HCT116 (cell line): ENCODE data around the gene PERCC1. TPM values are rescaled to one million over a fixed set of nuclear protein-coding genes. Genes with fewer than 3 reads are reported as not detected.

Source experiments
- ATAC-seq: fragments of 200-7000 bp; cut with Tn5 transposase; 2 replicates; pipeline ENCODE4 v1.9.1; 2020; ENCODE audit warnings: mild to moderate bottlenecking, moderate library complexity
- BruUV-seq: library from RNA; stranded (reverse); fragments of 400-500 nt; replicated peaks from 2 replicates; lab custom pipeline; 2021; lab: Mats Ljungman, UMichigan
- CTCF ChIA-PET: fragments of 300-600 bp; sonication (Branson Sonifier 250); formaldehyde crosslinking; loops from one replicate; lab custom pipeline; 2021; ENCODE audit warnings: antibody characterized with exemption; lab: Charles Lee
- POLR2A ChIA-PET: fragments of 300-600, 350-600 bp; sonication (Branson Sonifier 250); formaldehyde crosslinking; loops from one replicate; lab custom pipeline; 2021; ENCODE audit warnings: antibody characterized with exemption; lab: Charles Lee
- RAD21 ChIA-PET, 2 experiments: fragments of 300-600 bp; sonication (Branson Sonifier 250); formaldehyde crosslinking; loops; one replicate each; lab custom pipeline; 2023; ENCODE audit warnings: low total read pairs in 2 of 2; ENCODE audit not compliant: uncharacterized antibody in 2 of 2, unreplicated experiment in 2 of 2, low non-redundant PET in 1 of 2; lab: Charles Lee
- DNase-seq: peaks from one replicate; pipeline ENCODE4 v3.0.0-alpha.2; 2010; ENCODE audit warnings: low read depth, low spot score
- H2AFZ ChIP-seq: fragments of 200-600 bp; shearing (Covaris generic), sonication (generic); 2 replicates; pipeline ENCODE4 v1.6.1; 2017; ENCODE audit warnings: low read depth, mixed run types, mixed read lengths, antibody characterized with exemption, low read length; ENCODE audit not compliant: poor library complexity, severe bottlenecking
- H3K27ac ChIP-seq: 2 replicates; pipeline ENCODE4 v1.5.1; 2012; ENCODE audit warnings: low read depth, low read length
- H3K27me3 ChIP-seq: fragments of 200-600 bp; sonication (generic); 2 replicates; pipeline ENCODE4 v1.6.1; 2016; ENCODE audit warnings: mixed run types, low read length, mixed read lengths; ENCODE audit not compliant: insufficient read depth
- H3K36me3 ChIP-seq, 2 experiments: fragments of 200-500 bp in 1 of 2; fragments of 200-600 bp in 1 of 2; sonication (Bioruptor generic) in 1 of 2; sonication (generic) in 1 of 2; 2 replicates each; pipeline versions ENCODE4 v1.5.1 to v1.6.1; 2014 to 2016; ENCODE audit warnings: low read length in 2 of 2, inconsistent platforms in 1 of 2, mixed read lengths in 1 of 2, mixed run types in 1 of 2; ENCODE audit not compliant: insufficient read depth in 2 of 2, control insufficient read depth in 1 of 2
- H3K4me1 ChIP-seq, 2 experiments: fragments of 200-600 bp in 1 of 2; sonication (generic) in 1 of 2; 2 replicates each; pipeline versions ENCODE4 v1.5.1 to v1.6.1; 2012 to 2017; ENCODE audit warnings: low read length in 2 of 2, inconsistent platforms in 1 of 2, mild to moderate bottlenecking in 1 of 2, mixed read lengths in 1 of 2, mixed run types in 1 of 2, moderate library complexity in 1 of 2; ENCODE audit not compliant: insufficient read depth in 2 of 2, control insufficient read depth in 1 of 2
- H3K4me2 ChIP-seq: fragments of 200-600 bp; sonication (generic); 2 replicates; pipeline ENCODE4 v1.6.1; 2017; ENCODE audit warnings: mixed run types, low read length, mixed read lengths
- H3K4me3 ChIP-seq, 2 experiments: fragments of 200-600 bp in 1 of 2; sonication (generic) in 1 of 2; replicated peaks in 1 of 2; 2 replicates each; pipeline ENCODE4 v1.5.1; 2011 to 2016; ENCODE audit warnings: low read length in 2 of 2, control low read depth in 1 of 2, low read depth in 1 of 2, mild to moderate bottlenecking in 1 of 2, mixed read lengths in 1 of 2, mixed run types in 1 of 2
- H3K79me2 ChIP-seq: fragments of 200-600 bp; sonication (generic); 2 replicates; pipeline ENCODE4 v1.6.1; 2017; ENCODE audit warnings: mild to moderate bottlenecking, mixed run types, low read length, moderate library complexity, mixed read lengths; ENCODE audit not compliant: insufficient read depth
- H3K9ac ChIP-seq: fragments of 200-600 bp; sonication (generic); 2 replicates; pipeline ENCODE4 v1.6.1; 2016; ENCODE audit warnings: low read length, mixed read lengths
- H3K9me2 ChIP-seq: fragments of 200-600 bp; sonication (generic), shearing (Covaris generic); 2 replicates; pipeline ENCODE4 v1.6.1; 2017; ENCODE audit warnings: mixed run types, mild to moderate bottlenecking, moderate library complexity; ENCODE audit not compliant: insufficient read depth
- H3K9me3 ChIP-seq, 2 experiments: fragments of 200-500 bp in 1 of 2; fragments of 200-600 bp in 1 of 2; sonication (Bioruptor generic) in 1 of 2; sonication (generic) in 1 of 2; 2 replicates each; pipeline ENCODE4 v1.6.1; 2014 to 2017; ENCODE audit warnings: low read length in 2 of 2, mixed read lengths in 2 of 2, inconsistent platforms in 1 of 2, low read depth in 1 of 2, mild to moderate bottlenecking in 1 of 2, mixed run types in 1 of 2, moderate library complexity in 1 of 2; ENCODE audit not compliant: control insufficient read depth in 1 of 2, insufficient read depth in 1 of 2
- H4K20me1 ChIP-seq: fragments of 200-600 bp; sonication (generic), shearing (Covaris generic); 2 replicates; pipeline ENCODE4 v1.6.1; 2017; ENCODE audit warnings: mixed run types, mild to moderate bottlenecking, moderate library complexity; ENCODE audit not compliant: insufficient read depth
- CBX3 ChIP-seq: IDR thresholded peaks from 2 replicates; pipeline ENCODE4 v1.6.1; 2012; ENCODE audit warnings: low read depth
- CEBPB ChIP-seq: IDR thresholded peaks from 2 replicates; pipeline ENCODE4 v1.6.1; 2012; ENCODE audit warnings: low read depth
- EGR1 ChIP-seq: IDR thresholded peaks from 2 replicates; pipeline ENCODE4 v1.6.1; 2012; ENCODE audit warnings: low read depth
- EZH2phosphoT487 ChIP-seq: fragments of 200-600 bp; IDR thresholded peaks from 2 replicates; pipeline ENCODE4 v1.6.1; 2018; ENCODE audit warnings: antibody characterized with exemption, borderline replicate concordance
- FOSL1 ChIP-seq: IDR thresholded peaks from 2 replicates; pipeline ENCODE4 v1.6.1; 2012; ENCODE audit warnings: low read depth
- RAD21 ChIP-seq: IDR thresholded peaks from 2 replicates; pipeline ENCODE4 v1.6.1; 2012; ENCODE audit warnings: low read depth, mild to moderate bottlenecking
- SP1 ChIP-seq: IDR thresholded peaks from 2 replicates; pipeline ENCODE4 v1.6.1; 2012; ENCODE audit warnings: low read depth
- YY1 ChIP-seq: IDR thresholded peaks from 2 replicates; pipeline ENCODE4 v1.6.1; 2011; ENCODE audit warnings: low read length, low read depth, moderate library complexity, mild to moderate bottlenecking; ENCODE audit not compliant: insufficient replicate concordance; ENCODE audit errors: extremely low read depth
- ZFX ChIP-seq: fragments of 450-650 bp; IDR thresholded peaks from 2 replicates; pipeline ENCODE4 v1.6.1; 2017
- intact Hi-C: fragments of 100-400 bp; cut with micrococcal nuclease; formaldehyde crosslinking; loops from 2 replicates; pipeline ENCODE4 v1.10.0; 2022
- total RNA-seq: library from RNA; stranded (reverse); gene quantifications from one replicate; pipeline ENCODE4 v1.2.1, GENCODE V29; 2021; ENCODE audit not compliant: unreplicated experiment
- TF ChIP-seq, protein P1 (sequence below): IDR thresholded peaks from 2 replicates; pipeline ENCODE4 v1.6.1; 2012
- TF ChIP-seq, protein P2 (sequence below): IDR thresholded peaks from 2 replicates; pipeline ENCODE4 v1.6.1; 2012

The PERCC1 gene
- total RNA-seq, 1 experiment from 2014 or later, result not detected

- no peak for ATAC-seq
Measured at GRCh38 chr16:1464894-1465566, 34.2 kb downstream of the PERCC1 start.

DNA sequence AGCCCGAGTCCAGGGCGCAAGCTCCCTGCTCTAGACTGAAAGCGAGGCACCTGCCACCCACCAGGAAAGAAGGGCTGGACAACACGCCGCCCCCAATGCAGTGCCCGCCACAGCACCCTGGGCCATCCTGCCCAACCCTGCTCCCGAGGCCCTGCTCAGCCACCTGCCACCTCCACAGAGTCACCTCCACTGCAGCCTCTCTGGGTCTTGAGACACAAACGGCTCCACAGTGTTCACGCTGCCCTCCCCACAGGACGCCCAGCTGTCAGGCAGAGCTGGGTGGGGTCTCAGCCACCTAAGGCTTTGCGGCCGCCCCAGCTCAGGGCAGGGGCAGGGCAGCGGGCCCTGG, 34.7 kb downstream of the PERCC1 start:
- Histone ChIP-seq H4K20me1 (no peaks in the 10 kb centered on the region), H3K9ac (no peak overlapping the region), H3K9me3 (no peaks in the 10 kb centered on the region), H3K4me2 (no peak overlapping the region), H3K4me1 (peaks cover 4 to 14% of the 10 kb centered on the region in 2 experiments; a peak in 3 of 4 replicates), H3K36me3 (no peaks in the 10 kb centered on the region; a peak in 1 of 4 replicates), H3K27me3 (no peaks in the 10 kb centered on the region), H3K4me3 (no peak overlapping the region), H2AFZ (no peak overlapping the region), H3K9me2 (no peaks in the 10 kb centered on the region), H3K27ac (no peak overlapping the region), H3K79me2 (peaks cover 24% of the 10 kb centered on the region)
- CTCF ChIA-PET, result no interaction called here
- DNase-seq (no peak), ATAC-seq (no peak)
- intact Hi-C loops, result no loop called here
- no peak for TF ChIP-seq EZH2phosphoT487
- TF ChIP-seq CBX3, result no peak
- no TSS peak for BruUV-seq
- POLR2A ChIA-PET, result no interaction called here
- RAD21 ChIA-PET, result no interaction called here

More at GRCh38 chr16:1464894-1465566, 34.2 kb downstream of the PERCC1 start:
- no peak for DNase-seq
- no peak overlapping the region for H2AFZ ChIP-seq
- H3K9ac ChIP-seq, result no peak overlapping the region
- H3K27me3 ChIP-seq, result no peaks in the 10 kb centered on the region
- H3K4me2 ChIP-seq, result no peak overlapping the region
- no peaks in the 10 kb centered on the region for H3K9me2 ChIP-seq
- ChIA-PET RAD21 (no interaction called here), POLR2A (no interaction called here), CTCF (no interaction called here)
- H4K20me1 ChIP-seq, result no peaks in the 10 kb centered on the region
- no peak overlapping the region for H3K4me3 ChIP-seq
- peaks cover 19% of the 10 kb centered on the region for H3K79me2 ChIP-seq
- BruUV-seq, result no TSS peak
- intact Hi-C loops, result no loop called here
- no peak overlapping the region for H3K27ac ChIP-seq
- H3K36me3 ChIP-seq, result no peaks in the 10 kb centered on the region; a peak in 1 of 4 replicates
- H3K4me1 ChIP-seq, result peaks cover 3 to 9% of the 10 kb centered on the region in 2 experiments; a peak in 2 of 4 replicates
- no peak for TF ChIP-seq SP1
- TF ChIP-seq CEBPB, result no peak
- no peak for TF ChIP-seq FOSL1
- TF ChIP-seq EGR1, result no peak
- no peak for TF ChIP-seq ZFX
- no peak for TF ChIP-seq RAD21
- TF ChIP-seq, protein P1, sequence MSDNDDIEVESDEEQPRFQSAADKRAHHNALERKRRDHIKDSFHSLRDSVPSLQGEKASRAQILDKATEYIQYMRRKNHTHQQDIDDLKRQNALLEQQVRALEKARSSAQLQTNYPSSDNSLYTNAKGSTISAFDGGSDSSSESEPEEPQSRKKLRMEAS, result no peak
- TF ChIP-seq, protein P2, sequence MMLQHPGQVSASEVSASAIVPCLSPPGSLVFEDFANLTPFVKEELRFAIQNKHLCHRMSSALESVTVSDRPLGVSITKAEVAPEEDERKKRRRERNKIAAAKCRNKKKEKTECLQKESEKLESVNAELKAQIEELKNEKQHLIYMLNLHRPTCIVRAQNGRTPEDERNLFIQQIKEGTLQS, result no peak
- TF ChIP-seq YY1, result no peak
- TF ChIP-seq EZH2phosphoT487, result no peak
- TF ChIP-seq, all 23 proteins: peak for 0
- H3K9me3 ChIP-seq, result no peaks in the 10 kb centered on the region
